GM06990 (cell line): ENCODE measurements around the gene A1CF.
"Not testable (repeated sequence)": the region's sequence is repeated elsewhere in the genome, so short reads cannot be mapped to it uniquely, and the experiment has no call there.

Source experiments
- DNase-seq: peaks from one replicate; pipeline ENCODE4 v3.0.0-alpha.2; 2011; ENCODE audit not compliant: insufficient read length; ENCODE audit errors: extremely low read depth
- H3K27me3 ChIP-seq: replicated peaks from 2 replicates; pipeline ENCODE4 v1.6.0; 2011; ENCODE audit warnings: low read length; ENCODE audit not compliant: control insufficient read depth, insufficient read depth
- H3K36me3 ChIP-seq: 2 replicates; pipeline ENCODE4 v1.5.1; 2011; ENCODE audit warnings: low read length; ENCODE audit not compliant: control insufficient read depth, insufficient read depth
- H3K4me3 ChIP-seq: replicated peaks from 2 replicates; pipeline ENCODE4 v1.5.1; 2011; ENCODE audit warnings: low read depth, mild to moderate bottlenecking, control low read depth, low read length
- CTCF ChIP-seq: IDR thresholded peaks from 2 replicates; pipeline ENCODE4 v1.5.1; 2011; ENCODE audit warnings: low read length, control low read depth, mild to moderate bottlenecking, inconsistent platforms; ENCODE audit not compliant: insufficient read depth, poor library complexity, severe bottlenecking

The A1CF gene

GRCh38 chr10:50885097-50885859 lies at the start of gene A1CF:
Gene A1CF, minus strand, starts transcription at chr10:50885627. Its CDS starts 25,687 bp downstream, at chr10:50859940.
- Histone ChIP-seq H3K4me3 (no peak within 1 kb of the TSS), H3K27me3 (no peaks in the 10 kb centered on the region), H3K36me3 (no peaks in the 10 kb centered on the region)
- DNase-seq: no peak
- TF ChIP-seq CTCF: no peak

- Histone ChIP-seq H3K27me3 (no peaks in the 10 kb centered on the region), H3K4me3 (no peak overlapping the region), H3K36me3 (no peaks in the 10 kb centered on the region)
- no peak for DNase-seq
- TF ChIP-seq CTCF: no peak
Observed at GRCh38 chr10:50931948-50932431, 46.6 kb upstream of the A1CF start.

GRCh38 chr10:50929670-50930069 lies 44.2 kb upstream of the A1CF start:
- DNase-seq: no peak

GRCh38 chr10:50928190-50928552 lies 42.7 kb upstream of the A1CF start:
- no peak for DNase-seq
- H3K4me3 ChIP-seq: no peak overlapping the region
- H3K27me3 ChIP-seq: no peaks in the 10 kb centered on the region
- no peaks in the 10 kb centered on the region for H3K36me3 ChIP-seq
- TF ChIP-seq CTCF: no peak

More at GRCh38 chr10:50929670-50930069, 44.2 kb upstream of the A1CF start:
- Histone ChIP-seq H3K4me3 (no peak overlapping the region), H3K36me3 (no peaks in the 10 kb centered on the region), H3K27me3 (no peaks in the 10 kb centered on the region)
- no peak for TF ChIP-seq CTCF

GRCh38 chr10:50927522-50928189 lies 42.2 kb upstream of the A1CF start:
- no peak overlapping the region for H3K4me3 ChIP-seq
- DNase-seq: no peak
- no peak for TF ChIP-seq CTCF
- no peaks in the 10 kb centered on the region for H3K27me3 ChIP-seq
- no peaks in the 10 kb centered on the region for H3K36me3 ChIP-seq

GRCh38 chr10:50923471-50923870 lies 38.0 kb upstream of the A1CF start:
- H3K27me3 ChIP-seq, DNase-seq, H3K36me3 ChIP-seq, H3K4me3 ChIP-seq: not testable (repeated sequence)
